HG02973 (cell line): ENCODE data around the gene ASB8.
"Not testable (repeated sequence)": the region's sequence is repeated elsewhere in the genome, so short reads cannot be mapped to it uniquely, and the experiment has no call there.

Source experiments
- ATAC-seq: cut with Tn5 transposase; IDR thresholded peaks from one replicate; pipeline ENCODE4 v1.9.1; 2021; ENCODE audit warnings: moderate library complexity; ENCODE audit not compliant: unreplicated experiment

The ASB8 gene

GRCh38 chr12:48183091-48183875, 26.0 kb upstream of the ASB8 start, which contains the start of gene CCDC184:
Gene CCDC184 (plus strand): TSS chr12:48183644. CDS start chr12:48184123, 479 bp downstream.
- peak; percentile 61 for ATAC-seq

GRCh38 chr12:48182631-48183030, 25.3 kb upstream of the ASB8 start:
- no peak for ATAC-seq

GRCh38 chr12:48180857-48181495, 23.7 kb upstream of the ASB8 start:
- ATAC-seq, result no peak

GRCh38 chr12:48180424-48180823, 23.1 kb upstream of the ASB8 start:
- ATAC-seq, result no peak

- no peak for ATAC-seq
Measured at GRCh38 chr12:48179466-48179865, 22.2 kb upstream of the ASB8 start.

- ATAC-seq, result no peak
Measured at GRCh38 chr12:48177982-48178381, 20.7 kb upstream of the ASB8 start.

- ATAC-seq, result no peak
Measured at GRCh38 chr12:48176417-48176751, 19.1 kb upstream of the ASB8 start.

GRCh38 chr12:48175613-48176416, 18.5 kb upstream of the ASB8 start:
- no peak for ATAC-seq

GRCh38 chr12:48169011-48169410, 11.7 kb upstream of the ASB8 start:
- ATAC-seq, result no peak

GRCh38 chr12:48165089-48165981, 8.0 kb upstream of the ASB8 start:
- ATAC-seq, result no peak

GRCh38 chr12:48164451-48164850, 7.1 kb upstream of the ASB8 start:
- ATAC-seq, result no peak

- no peak for ATAC-seq
Measured at GRCh38 chr12:48163150-48163747, 5.9 kb upstream of the ASB8 start.

GRCh38 chr12:48160807-48161206, 3.5 kb upstream of the ASB8 start:
- no peak for ATAC-seq

GRCh38 chr12:48160046-48160445, 2.7 kb upstream of the ASB8 start:
- ATAC-seq, result no peak

- ATAC-seq, result no peak
Measured at GRCh38 chr12:48157889-48158370, 615 bp upstream of the ASB8 start.

GRCh38 chr12:48156652-48157017, 680 bp downstream of the ASB8 start:
- no peak for ATAC-seq

- not testable (repeated sequence) for ATAC-seq
Measured at GRCh38 chr12:48155786-48156185, 1.5 kb downstream of the ASB8 start.

- ATAC-seq, result no peak
Measured at GRCh38 chr12:48151103-48151771, 6.1 kb downstream of the ASB8 start.

- ATAC-seq, result no peak
Measured at GRCh38 chr12:48145981-48146380, 11.3 kb downstream of the ASB8 start.

GRCh38 chr12:48143898-48144297, 13.4 kb downstream of the ASB8 start:
- no peak for ATAC-seq
